ENCODE data around the gene SLC38A8. TPM values are rescaled to one million over a fixed set of nuclear protein-coding genes. Genes with fewer than 3 reads are reported as not detected.

SLC38A8 gene
- total and polyA plus RNA-seq, 4 donors, result 0.08 to 1.0 (median 0.32) TPM

DNA sequence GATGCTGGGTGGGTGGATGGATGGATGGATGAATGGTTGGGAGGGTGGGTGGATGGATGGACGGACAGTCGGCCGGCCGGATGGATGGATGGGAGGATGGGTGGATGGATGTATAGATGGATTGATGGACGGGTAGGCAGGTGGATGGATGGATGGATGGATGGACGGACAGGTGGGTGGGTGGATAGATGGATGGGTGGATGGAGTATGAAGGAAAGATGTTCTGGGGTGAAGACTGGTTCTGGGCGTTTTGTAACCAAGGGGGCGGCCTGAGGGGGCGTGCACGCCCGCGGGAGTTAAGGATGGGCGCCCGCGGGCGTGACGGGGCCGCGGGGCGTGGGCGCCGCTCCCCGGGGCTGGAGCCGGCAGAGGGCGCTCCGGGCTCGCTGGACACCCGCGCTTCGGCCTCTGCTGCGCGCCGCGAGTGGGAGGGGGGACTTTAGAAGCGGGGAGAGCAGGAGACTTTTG is 74.7 kb downstream of the SLC38A8 start, which contains the start of gene NECAB2:
TSS of gene NECAB2 (plus strand) at position 407 of the 468 bp plus-strand sequence. CDS start 405 bp downstream, outside the sequence.
- DNase-seq (ENCODE audit: low spot score), result no peak
- Histone ChIP-seq H3K9ac (ENCODE audit: low read depth in 1 of 2, low read length in 2 of 2) (no peak within 1 kb of the TSS), H3K27me3 (ENCODE audit: control insufficient read depth in 4 of 4, insufficient read depth in 4 of 4, low read length in 3 of 4) (no peaks in the 10 kb centered on the region), H3K9me3 (ENCODE audit: control insufficient read depth in 4 of 4, low read length in 3 of 4) (no peaks in the 10 kb centered on the region), H3K36me3 (ENCODE audit: control insufficient read depth in 4 of 4, insufficient read depth in 3 of 4, low read depth in 1 of 4, low read length in 3 of 4) (peaks cover 4 to 32% (median 21%) of the 10 kb centered on the region in 4 donors), H3K4me3 (ENCODE audit: low read depth in 1 of 3, low read length in 3 of 3) (peak within 1 kb of the TSS in 1 of 3 donors; percentile 38), H3K27ac (ENCODE audit: low read depth in 1 of 2, low read length in 2 of 2) (no peak within 1 kb of the TSS), H3K4me1 (ENCODE audit: control insufficient read depth in 4 of 4, insufficient read depth in 4 of 4, low read length in 3 of 4) (peaks cover 0 to 7% (median 1%) of the 10 kb centered on the region in 4 donors)
- TF ChIP-seq RAD21 (IDR thresholded peaks at IDR 0.05), result peak; percentile 24 to 48
- TF ChIP-seq JUND (IDR thresholded peaks at IDR 0.05), result no peak
- peak; percentile 44 for TF ChIP-seq CTCF (IDR thresholded peaks at IDR 0.05; ENCODE audit: low read depth, low read length, missing input control)
- WGBS, result 8% methylated on average over 35 of the region's 35 CpGs

GRCh38 chr16:83967091-83967490 is 75.5 kb downstream of the SLC38A8 start:
- Histone ChIP-seq H3K36me3 (ENCODE audit: control insufficient read depth in 4 of 4, insufficient read depth in 3 of 4, low read depth in 1 of 4, low read length in 3 of 4) (peaks cover 6 to 38% (median 26%) of the 10 kb centered on the region in 4 donors), H3K4me3 (ENCODE audit: low read depth in 1 of 3, low read length in 3 of 3) (no peak overlapping the region), H3K27ac (ENCODE audit: low read depth in 1 of 2, low read length in 2 of 2) (no peak overlapping the region), H3K27me3 (ENCODE audit: control insufficient read depth in 4 of 4, insufficient read depth in 4 of 4, low read length in 3 of 4) (no peaks in the 10 kb centered on the region), H3K9ac (ENCODE audit: low read depth in 1 of 2, low read length in 2 of 2) (no peak overlapping the region), H3K9me3 (ENCODE audit: control insufficient read depth in 4 of 4, low read length in 3 of 4) (no peaks in the 10 kb centered on the region), H3K4me1 (ENCODE audit: control insufficient read depth in 4 of 4, insufficient read depth in 4 of 4, low read length in 3 of 4) (peaks cover 0 to 7% (median 1%) of the 10 kb centered on the region in 4 donors)
- no peak for TF ChIP-seq JUND (IDR thresholded peaks at IDR 0.05)
- TF ChIP-seq NR2F2 (IDR thresholded peaks at IDR 0.05), result no peak
- TF ChIP-seq YY1 (IDR thresholded peaks at IDR 0.05), result no peak
- no peak for TF ChIP-seq FOXA2 (IDR thresholded peaks at IDR 0.05)
- no peak for TF ChIP-seq EGR1 (IDR thresholded peaks at IDR 0.05; ENCODE audit: low read depth in 2 of 2)
- 46% methylated on average over 2 of the region's 2 CpGs for WGBS
- DNase-seq (ENCODE audit: low spot score), result no peak

DNA sequence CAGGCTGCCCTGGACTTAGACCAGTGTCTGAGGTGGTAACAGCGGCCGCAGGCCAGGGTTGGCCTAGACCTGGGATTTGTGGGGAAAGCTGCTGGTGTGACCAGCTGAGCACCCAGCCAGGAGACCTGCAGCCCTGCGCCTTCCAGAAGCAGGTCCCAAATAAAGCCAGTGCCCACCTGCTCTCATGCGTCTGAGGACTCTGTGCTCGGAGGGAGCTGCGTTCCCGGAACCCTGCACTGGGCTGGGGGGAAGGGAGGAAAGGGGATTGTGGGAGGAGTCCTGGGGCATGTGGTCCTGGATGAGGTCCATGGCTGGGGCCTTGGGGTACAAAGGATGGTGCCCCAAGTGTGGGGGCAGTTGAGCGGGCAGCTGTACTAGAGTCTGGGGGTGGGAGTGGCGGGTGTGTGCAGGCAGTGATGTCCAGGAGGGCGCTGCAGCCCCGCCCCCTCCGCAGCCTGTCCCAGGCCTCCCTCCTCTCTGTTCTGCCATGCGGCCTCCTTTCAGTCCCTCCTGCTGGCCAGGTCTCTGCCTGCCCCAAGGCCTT is 76.4 kb downstream of the SLC38A8 start:
- no peak for DNase-seq (ENCODE audit: low spot score)
- 81% methylated on average over 13 of the region's 13 CpGs for WGBS
- H3K4me3 ChIP-seq (ENCODE audit: low read depth in 1 of 3, low read length in 3 of 3), result no peak overlapping the region
- H3K27ac ChIP-seq (ENCODE audit: low read depth in 1 of 2, low read length in 2 of 2), result no peak overlapping the region
- no peak overlapping the region for H3K9ac ChIP-seq (ENCODE audit: low read depth in 1 of 2, low read length in 2 of 2)
- peaks cover 0 to 5% (median 0%) of the 10 kb centered on the region in 4 donors for H3K4me1 ChIP-seq (ENCODE audit: control insufficient read depth in 4 of 4, insufficient read depth in 4 of 4, low read length in 3 of 4)
- H3K9me3 ChIP-seq (ENCODE audit: control insufficient read depth in 4 of 4, low read length in 3 of 4), result no peaks in the 10 kb centered on the region
- H3K27me3 ChIP-seq (ENCODE audit: control insufficient read depth in 4 of 4, insufficient read depth in 4 of 4, low read length in 3 of 4), result no peaks in the 10 kb centered on the region
- H3K36me3 ChIP-seq (ENCODE audit: control insufficient read depth in 4 of 4, insufficient read depth in 3 of 4, low read depth in 1 of 4, low read length in 3 of 4), result peaks cover 8 to 46% (median 35%) of the 10 kb centered on the region in 4 donors
- TF ChIP-seq SP1 (IDR thresholded peaks at IDR 0.05) (no peak), EGR1 (IDR thresholded peaks at IDR 0.05; ENCODE audit: low read depth in 2 of 2) (no peak), TAF1 (conservative IDR thresholded peaks at IDR 0.05) (no peak), RXRA (IDR thresholded peaks at IDR 0.05) (no peak)
- TF ChIP-seq, protein P1, sequence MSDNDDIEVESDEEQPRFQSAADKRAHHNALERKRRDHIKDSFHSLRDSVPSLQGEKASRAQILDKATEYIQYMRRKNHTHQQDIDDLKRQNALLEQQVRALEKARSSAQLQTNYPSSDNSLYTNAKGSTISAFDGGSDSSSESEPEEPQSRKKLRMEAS (IDR thresholded peaks at IDR 0.05), result no peak

Data from liver (tissue), 9 donors.